Endothelial cell of umbilical vein (primary cell): ENCODE results near the gene NKG7.

Experiments
- EZH2 ChIP-seq: IDR thresholded peaks from 2 replicates; pipeline ENCODE4 v1.6.1; 2012; ENCODE audit warnings: borderline replicate concordance, low read depth, mild to moderate bottlenecking, moderate library complexity, low read length, inconsistent platforms; ENCODE audit not compliant: severe bottlenecking
- FOS ChIP-seq: IDR thresholded peaks from 2 replicates; pipeline ENCODE4 v1.6.1; 2011; ENCODE audit warnings: mild to moderate bottlenecking, low read length, moderate library complexity, borderline replicate concordance; ENCODE audit not compliant: insufficient read depth
- JUN ChIP-seq: IDR thresholded peaks from 2 replicates; pipeline ENCODE4 v1.6.1; 2011; ENCODE audit warnings: borderline replicate concordance, low read depth; ENCODE audit not compliant: insufficient read length, insufficient read depth
- POLR2A ChIP-seq: IDR thresholded peaks from 2 replicates; pipeline ENCODE4 v1.6.1; 2012; ENCODE audit warnings: low read depth, mild to moderate bottlenecking, control low read depth, low read length
- POLR2AphosphoS5 ChIP-seq: IDR thresholded peaks from 2 replicates; pipeline ENCODE4 v1.6.1; 2012; ENCODE audit warnings: low read depth, mild to moderate bottlenecking, control low read depth, low read length, moderate library complexity; ENCODE audit not compliant: insufficient read depth
- TF ChIP-seq, protein P1 (sequence below), 2 donors: IDR thresholded peaks; 1 replicate in 1 of 2; 2 replicates in 1 of 2; pipeline ENCODE4 v1.5.1; 2011; ENCODE audit warnings: low read length in 2 of 2, mild to moderate bottlenecking in 2 of 2, moderate library complexity in 2 of 2, control low read depth in 1 of 2, inconsistent platforms in 1 of 2, low read depth in 1 of 2; ENCODE audit not compliant: insufficient read depth in 1 of 2; ENCODE audit errors: extremely low read depth in 1 of 2
- TF ChIP-seq, protein P2 (sequence below): IDR thresholded peaks from 2 replicates; pipeline ENCODE4 v1.6.1; 2011; ENCODE audit not compliant: insufficient read depth, insufficient read length

- TF ChIP-seq JUN (no peak), POLR2A (no peak), EZH2 (no peak), FOS (no peak), POLR2AphosphoS5 (no peak)
- TF ChIP-seq, protein P1, sequence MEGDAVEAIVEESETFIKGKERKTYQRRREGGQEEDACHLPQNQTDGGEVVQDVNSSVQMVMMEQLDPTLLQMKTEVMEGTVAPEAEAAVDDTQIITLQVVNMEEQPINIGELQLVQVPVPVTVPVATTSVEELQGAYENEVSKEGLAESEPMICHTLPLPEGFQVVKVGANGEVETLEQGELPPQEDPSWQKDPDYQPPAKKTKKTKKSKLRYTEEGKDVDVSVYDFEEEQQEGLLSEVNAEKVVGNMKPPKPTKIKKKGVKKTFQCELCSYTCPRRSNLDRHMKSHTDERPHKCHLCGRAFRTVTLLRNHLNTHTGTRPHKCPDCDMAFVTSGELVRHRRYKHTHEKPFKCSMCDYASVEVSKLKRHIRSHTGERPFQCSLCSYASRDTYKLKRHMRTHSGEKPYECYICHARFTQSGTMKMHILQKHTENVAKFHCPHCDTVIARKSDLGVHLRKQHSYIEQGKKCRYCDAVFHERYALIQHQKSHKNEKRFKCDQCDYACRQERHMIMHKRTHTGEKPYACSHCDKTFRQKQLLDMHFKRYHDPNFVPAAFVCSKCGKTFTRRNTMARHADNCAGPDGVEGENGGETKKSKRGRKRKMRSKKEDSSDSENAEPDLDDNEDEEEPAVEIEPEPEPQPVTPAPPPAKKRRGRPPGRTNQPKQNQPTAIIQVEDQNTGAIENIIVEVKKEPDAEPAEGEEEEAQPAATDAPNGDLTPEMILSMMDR (IDR thresholded peaks at IDR 0.05; ENCODE audit: extremely low read depth in 1 of 2, insufficient read depth in 1 of 2, low read depth in 1 of 2, low read length in 2 of 2) = no peak
- TF ChIP-seq, protein P2, sequence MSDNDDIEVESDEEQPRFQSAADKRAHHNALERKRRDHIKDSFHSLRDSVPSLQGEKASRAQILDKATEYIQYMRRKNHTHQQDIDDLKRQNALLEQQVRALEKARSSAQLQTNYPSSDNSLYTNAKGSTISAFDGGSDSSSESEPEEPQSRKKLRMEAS = no peak
These were observed 20.2 kb upstream of the NKG7 start for GRCh38 chr19:51392701-51393100.
